GM18951 (cell line): ENCODE results near the gene JAML.
"Not testable (repeated sequence)": the region's sequence is repeated elsewhere in the genome, so short reads cannot be mapped to it uniquely, and the experiment has no call there.

Experiments
- POLR2A ChIP-seq: IDR thresholded peaks from 4 replicates; pipeline ENCODE4 v1.6.1; 2011; ENCODE audit warnings: mild to moderate bottlenecking; ENCODE audit not compliant: insufficient read length, insufficient read depth; ENCODE audit errors: extremely low read depth
- in situ Hi-C: fragments of 300-500 bp; cut with MboI; formaldehyde crosslinking; loops from one replicate; pipeline ENCODE4 v1.12.0; 2022; ENCODE audit warnings: low sequenced_read_pairs, mixed read lengths, inconsistent platforms; ENCODE audit not compliant: unreplicated experiment

Gene JAML

GRCh38 chr11:118186346-118187107, 38.3 kb downstream of the JAML start:
- no peak for TF ChIP-seq POLR2A
- in situ Hi-C loops: no loop called here

GRCh38 chr11:118184784-118185579, 39.8 kb downstream of the JAML start:
- TF ChIP-seq POLR2A: no peak
- in situ Hi-C loops: no loop called here

DNA sequence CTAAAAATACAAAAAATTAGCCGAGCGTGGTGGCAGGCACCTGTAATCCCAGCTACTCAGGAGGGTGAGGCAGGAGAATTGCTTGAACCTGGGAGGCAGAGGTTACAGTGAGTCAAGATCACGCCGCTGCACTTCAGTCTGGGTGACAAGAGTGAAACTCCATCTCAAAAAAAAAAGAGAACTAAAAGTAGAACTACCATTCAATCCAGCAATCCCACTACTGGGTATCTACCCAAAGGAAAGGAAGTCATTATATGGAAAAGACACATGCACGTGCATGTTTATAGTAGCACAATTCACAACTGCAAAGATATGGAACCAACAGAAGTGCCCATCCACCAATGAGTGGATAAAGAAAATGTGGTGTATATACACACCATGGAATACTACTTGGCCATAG, 41.1 kb downstream of the JAML start:
- in situ Hi-C loops: not testable (repeated sequence)

DNA sequence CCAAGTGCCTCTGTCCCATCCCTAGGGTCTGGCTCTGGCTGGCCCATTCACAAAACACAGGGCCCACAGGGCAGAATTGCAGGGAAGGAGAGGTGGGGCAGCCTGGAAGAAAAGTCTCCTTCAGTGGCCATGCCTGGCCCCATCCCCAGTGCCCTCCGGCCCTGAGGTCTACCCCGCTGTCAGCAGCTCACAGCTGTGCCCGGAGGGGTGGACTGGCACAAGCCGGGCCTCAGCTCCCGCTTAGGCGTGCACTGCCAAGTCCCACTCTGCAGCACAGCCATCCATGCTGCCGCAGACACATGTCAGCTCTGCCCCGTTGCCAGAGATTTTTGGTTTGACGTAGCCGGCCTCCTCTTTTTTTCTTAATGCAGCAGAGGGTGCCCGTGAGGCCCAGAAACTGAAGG, 44.5 kb downstream of the JAML start:
- no peak for TF ChIP-seq POLR2A
- in situ Hi-C loops: no loop called here

DNA sequence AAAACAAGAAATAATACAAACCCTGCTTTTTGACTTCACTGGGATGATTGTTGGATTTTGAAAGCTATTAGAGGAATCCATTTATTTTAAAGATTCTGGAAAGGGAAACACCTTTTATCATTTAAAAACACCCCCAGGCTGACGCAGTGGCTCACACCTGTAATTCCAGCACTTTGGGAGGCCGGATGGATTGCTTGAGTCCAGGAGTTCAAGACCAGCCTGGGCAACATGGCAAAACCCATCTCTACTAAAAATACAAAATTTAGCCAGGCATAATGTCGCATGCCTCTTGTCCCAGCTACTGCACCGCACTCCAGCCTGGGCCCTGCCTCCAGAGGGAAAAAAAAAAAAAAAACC, 48.1 kb downstream of the JAML start:
- in situ Hi-C loops: no loop called here
- no peak for TF ChIP-seq POLR2A

DNA sequence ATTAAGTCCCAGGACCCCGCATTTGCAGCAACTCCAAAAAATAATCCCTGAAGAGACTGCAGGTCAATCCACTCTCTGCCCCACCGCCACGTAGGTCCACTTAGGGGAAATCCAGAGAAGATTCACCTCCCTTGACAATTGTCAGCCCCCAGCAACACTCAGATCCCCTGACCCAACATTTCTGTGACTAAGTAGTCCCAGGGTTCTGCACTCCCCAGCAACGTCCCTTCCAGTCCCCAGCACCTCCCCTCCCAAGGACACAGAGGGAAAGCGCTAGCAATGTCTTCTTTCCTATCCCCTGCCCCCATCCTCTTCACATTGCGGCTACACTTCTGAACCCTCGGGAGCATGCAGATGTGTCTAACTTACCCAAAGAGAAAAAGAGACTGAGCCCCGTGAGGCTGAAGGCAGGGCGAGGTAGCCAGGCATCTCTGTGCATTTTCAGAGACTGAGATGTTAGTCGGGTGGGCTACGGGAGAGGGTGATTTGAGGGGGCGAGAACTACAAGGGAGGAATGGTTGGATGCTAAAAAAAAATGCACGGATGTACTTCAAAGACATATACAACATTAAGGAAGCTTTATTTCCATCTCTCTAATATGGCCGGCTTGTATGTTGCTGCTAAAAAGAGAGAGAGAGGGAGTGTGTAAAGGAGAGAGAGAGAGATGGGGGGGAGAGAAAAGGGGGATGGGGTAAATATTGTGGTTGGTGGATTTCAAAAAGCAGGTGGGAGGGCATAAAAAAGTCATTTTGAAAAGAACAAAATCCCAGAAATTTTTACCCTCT, 48.6 kb downstream of the JAML start, which contains the start of gene SCN2B:
SCN2B (minus strand) TSS at position 647 of the 785 bp plus-strand sequence; CDS start at position 439, 208 bp downstream.
- in situ Hi-C loops: no loop called here
- TF ChIP-seq POLR2A: no peak

DNA sequence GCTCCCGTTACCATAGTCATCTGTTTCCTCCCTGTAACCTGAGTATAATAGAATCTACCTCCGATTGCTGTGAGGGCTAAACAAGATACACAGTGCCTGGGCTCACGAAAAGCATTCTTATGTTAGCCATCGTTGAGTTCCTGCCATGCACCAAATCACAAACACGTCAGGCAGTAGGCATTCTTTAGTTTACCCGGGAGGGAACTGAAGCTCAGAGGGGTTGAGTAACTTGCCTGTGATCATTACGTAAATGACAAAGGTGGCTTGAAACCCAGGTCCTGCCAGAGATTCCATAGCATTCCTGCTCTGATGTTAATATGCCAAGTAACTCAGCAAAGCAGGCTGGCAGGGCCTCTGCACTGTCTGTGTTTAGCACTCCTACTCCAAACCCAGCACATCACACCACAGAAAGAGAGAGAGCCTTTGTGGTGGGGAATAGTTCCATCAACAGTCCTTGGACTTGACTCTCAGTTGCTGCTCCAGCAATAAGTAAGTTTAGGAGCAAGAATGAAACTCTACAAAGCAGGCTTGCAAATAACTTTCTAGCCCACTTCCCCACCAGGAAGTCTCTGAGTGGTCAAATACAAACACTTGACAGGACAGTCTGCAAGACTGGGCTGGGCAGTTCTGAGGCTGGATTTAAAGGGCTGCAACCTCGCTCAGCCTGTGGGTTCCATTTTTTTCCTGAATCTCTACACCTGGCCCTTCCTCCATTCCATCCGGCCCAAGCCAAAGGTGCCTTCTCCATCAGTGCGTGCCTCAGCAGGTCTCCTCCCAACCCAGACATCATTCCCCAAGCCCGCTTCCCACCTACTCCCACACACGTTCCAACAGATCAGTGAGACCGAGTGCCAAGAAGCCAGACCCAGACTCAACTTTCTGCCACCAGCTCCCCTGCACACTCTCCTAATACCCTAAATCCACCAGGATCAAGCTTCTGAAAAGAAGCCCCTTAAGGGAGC, 49.5 kb downstream of the JAML start:
- no peak for TF ChIP-seq POLR2A

GRCh38 chr11:118174006-118174567, 50.7 kb downstream of the JAML start:
- in situ Hi-C loops: no loop called here
- TF ChIP-seq POLR2A: no peak

More for the DNA sequence above, 49.5 kb downstream of the JAML start:
- in situ Hi-C loops: no loop called here

- in situ Hi-C loops: no loop called here
- no peak for TF ChIP-seq POLR2A
Observed at GRCh38 chr11:118172356-118172755, 52.5 kb downstream of the JAML start.

GRCh38 chr11:118171269-118172062, 53.3 kb downstream of the JAML start:
- TF ChIP-seq POLR2A: no peak
- in situ Hi-C loops: no loop called here

GRCh38 chr11:118170882-118171268, 53.9 kb downstream of the JAML start:
- in situ Hi-C loops: no loop called here
- TF ChIP-seq POLR2A: no peak

DNA sequence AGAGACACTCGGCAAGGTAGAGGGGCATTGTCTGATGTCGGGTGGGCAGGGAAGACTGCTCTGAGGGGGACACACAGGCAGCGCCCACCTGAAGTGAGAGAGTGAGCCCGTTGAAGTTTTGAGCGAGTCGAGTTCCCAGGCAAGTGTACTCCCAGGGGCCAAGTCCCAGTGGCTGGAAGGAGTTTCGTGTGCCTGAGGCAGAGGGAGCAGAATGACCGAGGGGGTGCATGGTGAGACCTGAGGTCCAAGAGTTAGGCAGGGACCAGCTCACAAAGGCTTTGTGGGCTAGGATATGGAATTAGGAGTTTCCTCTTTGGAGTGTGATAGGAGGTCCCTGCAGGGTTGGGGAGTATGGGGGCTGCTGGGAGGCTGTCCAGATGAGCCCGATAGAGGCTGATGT, 54.6 kb downstream of the JAML start:
- in situ Hi-C loops: no loop called here
- TF ChIP-seq POLR2A: no peak
